AG04450 (cell line): ENCODE measurements around the gene KIF5A. TPM values are rescaled to one million over a fixed set of nuclear protein-coding genes. Genes with fewer than 3 reads are reported as not detected.
A peak's percentile ranks its signal among the peaks of the same experiment; 100 is the strongest.

Experiments
- CTCF ChIA-PET: fragments of 300-600, 350-600 bp; formaldehyde crosslinking; extraction: SDS; loops from one replicate; lab custom pipeline; 2022; ENCODE audit warnings: antibody characterized with exemption, inconsistent platforms; lab: Charles Lee
- POLR2A ChIA-PET: fragments of 350-600 bp; formaldehyde crosslinking; extraction: SDS; loops from one replicate; lab custom pipeline; 2021; ENCODE audit warnings: antibody characterized with exemption, inconsistent platforms; lab: Yijun Ruan, JAX
- DNase-seq: peaks from one replicate; pipeline ENCODE4 v3.0.0-alpha.2; 2011; ENCODE audit warnings: low read depth, low spot score
- H3K27ac ChIP-seq: one replicate; pipeline ENCODE4 v1.5.1; 2012; ENCODE audit warnings: low read depth, low read length, control low read depth
- H3K27me3 ChIP-seq: one replicate; pipeline ENCODE4 v1.6.0; 2012; ENCODE audit warnings: low read length; ENCODE audit not compliant: control insufficient read depth, insufficient read depth
- H3K4me3 ChIP-seq: 2 replicates; pipeline ENCODE4 v1.5.1; 2011; ENCODE audit warnings: mild to moderate bottlenecking, low read depth, low read length, control low read depth
- H3K9me3 ChIP-seq: 2 replicates; pipeline ENCODE4 v1.5.1; 2012; ENCODE audit warnings: low read length; ENCODE audit not compliant: control insufficient read depth, insufficient read depth
- polyA plus RNA-seq: library from polyadenylated mRNA; depleted of rRNA; stranded (reverse); fragments of >200 nt; gene quantifications from 2 replicates; pipeline ENCODE4 v1.2.3, GENCODE V29; 2011
- TF ChIP-seq, protein P1 (sequence below): IDR thresholded peaks from 2 replicates; pipeline ENCODE4 v1.5.1; 2011; ENCODE audit warnings: low read depth, low read length, control low read depth, inconsistent platforms

The KIF5A gene
- polyA plus RNA-seq, 1 experiment: 0.45 TPM

DNA sequence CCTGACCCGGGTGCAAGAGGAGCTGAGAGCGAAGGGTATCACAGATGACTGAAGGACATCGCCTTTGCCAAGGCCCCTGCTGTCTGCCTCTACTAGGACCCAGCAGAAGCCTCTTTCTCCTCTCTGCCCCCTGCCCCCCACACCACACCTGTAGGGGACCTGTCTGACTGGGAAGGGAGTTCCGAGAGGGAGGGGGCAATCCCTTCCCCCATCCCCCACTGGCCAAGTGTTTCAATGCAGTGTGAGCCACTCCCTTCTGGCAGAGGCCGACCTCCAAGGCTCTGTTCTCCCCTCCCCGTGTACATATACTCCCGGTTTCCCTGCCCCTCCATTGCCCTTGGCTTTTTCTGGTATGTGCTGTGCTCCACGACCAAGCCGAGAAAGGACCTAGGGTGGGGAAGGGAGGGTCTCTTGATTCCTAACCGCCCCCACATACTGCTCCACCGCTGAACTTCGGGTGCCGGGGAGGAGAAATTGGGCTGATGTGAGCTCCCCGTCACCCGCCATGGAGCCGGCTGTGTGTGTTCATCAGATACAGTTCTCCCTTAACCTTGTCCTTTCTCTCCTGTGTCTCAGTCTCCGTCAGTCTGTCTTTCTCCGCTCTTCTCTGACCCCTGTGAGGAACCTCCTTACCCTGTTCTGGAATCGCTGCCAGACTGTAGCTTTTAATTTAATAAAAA is 59.4 kb downstream of the KIF5A start:
- H3K27me3 ChIP-seq: no peaks in the 10 kb centered on the region
- POLR2A ChIA-PET: no interaction called here
- H3K4me3 ChIP-seq: no peak overlapping the region
- TF ChIP-seq, protein P1, sequence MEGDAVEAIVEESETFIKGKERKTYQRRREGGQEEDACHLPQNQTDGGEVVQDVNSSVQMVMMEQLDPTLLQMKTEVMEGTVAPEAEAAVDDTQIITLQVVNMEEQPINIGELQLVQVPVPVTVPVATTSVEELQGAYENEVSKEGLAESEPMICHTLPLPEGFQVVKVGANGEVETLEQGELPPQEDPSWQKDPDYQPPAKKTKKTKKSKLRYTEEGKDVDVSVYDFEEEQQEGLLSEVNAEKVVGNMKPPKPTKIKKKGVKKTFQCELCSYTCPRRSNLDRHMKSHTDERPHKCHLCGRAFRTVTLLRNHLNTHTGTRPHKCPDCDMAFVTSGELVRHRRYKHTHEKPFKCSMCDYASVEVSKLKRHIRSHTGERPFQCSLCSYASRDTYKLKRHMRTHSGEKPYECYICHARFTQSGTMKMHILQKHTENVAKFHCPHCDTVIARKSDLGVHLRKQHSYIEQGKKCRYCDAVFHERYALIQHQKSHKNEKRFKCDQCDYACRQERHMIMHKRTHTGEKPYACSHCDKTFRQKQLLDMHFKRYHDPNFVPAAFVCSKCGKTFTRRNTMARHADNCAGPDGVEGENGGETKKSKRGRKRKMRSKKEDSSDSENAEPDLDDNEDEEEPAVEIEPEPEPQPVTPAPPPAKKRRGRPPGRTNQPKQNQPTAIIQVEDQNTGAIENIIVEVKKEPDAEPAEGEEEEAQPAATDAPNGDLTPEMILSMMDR: no peak
- no peaks in the 10 kb centered on the region; the same call in 1 of the 2 replicates for H3K9me3 ChIP-seq
- CTCF ChIA-PET: interaction anchor here (0.6 kb wide), 1 partner anchor 19 kb away, joined by 6 read pairs; no protein-coding TSS in a partner anchor
- no peak for DNase-seq
- H3K27ac ChIP-seq: no peak overlapping the region

DNA sequence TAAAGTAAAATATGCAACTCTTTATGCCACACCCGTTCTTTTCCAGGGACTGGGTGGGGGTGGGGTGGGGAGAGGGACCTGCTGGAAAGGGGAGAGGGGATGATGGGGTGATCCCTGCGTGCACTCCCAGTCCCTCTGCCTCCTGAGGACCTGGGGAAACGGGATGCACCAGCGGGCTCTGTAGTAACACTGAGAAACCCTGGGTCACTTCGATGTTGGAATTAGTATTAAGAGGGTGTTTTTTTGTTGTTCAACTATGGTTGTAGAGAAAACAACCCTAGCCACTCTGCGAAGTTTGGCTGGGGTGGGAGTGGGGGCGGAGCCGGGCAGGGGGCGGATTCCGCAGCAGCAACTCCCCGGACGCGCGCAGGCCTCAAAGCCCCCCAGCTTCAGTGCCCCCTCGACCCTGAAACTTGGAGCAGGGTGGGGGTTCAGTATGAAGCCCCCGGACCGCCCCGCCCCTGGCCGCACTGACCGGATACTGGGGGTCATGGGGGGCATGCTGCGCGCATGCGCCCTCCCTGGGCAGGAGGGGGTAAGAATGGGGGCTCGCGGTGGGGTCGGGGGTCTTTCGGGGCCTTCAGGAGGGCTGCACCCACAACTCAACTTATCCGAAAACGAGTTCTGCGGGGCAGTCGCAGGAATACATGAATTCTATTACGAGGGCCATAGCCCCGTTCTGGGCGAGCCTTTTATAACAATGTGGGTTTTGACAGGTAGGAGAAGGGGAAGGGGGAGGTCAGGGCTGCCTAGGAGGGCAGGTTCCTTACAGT is 60.1 kb downstream of the KIF5A start:
- Histone ChIP-seq H3K27me3 (no peaks in the 10 kb centered on the region), H3K4me3 (no peak overlapping the region), H3K27ac (no peak overlapping the region), H3K9me3 (no peaks in the 10 kb centered on the region; the same call in 1 of the 2 replicates)
- POLR2A ChIA-PET: interaction anchor here (1.4 kb wide), 1 partner anchor 89 kb away, joined by 7 read pairs; the partner anchor contains the start of gene DDIT3
- CTCF ChIA-PET: interaction anchor here (0.6 to 1.4 kb wide), 2 partner anchors 11 to 20 kb away, joined by 3 to 6 read pairs; no protein-coding TSS in a partner anchor
- no peak for DNase-seq
- TF ChIP-seq, protein P1: no peak

DNA sequence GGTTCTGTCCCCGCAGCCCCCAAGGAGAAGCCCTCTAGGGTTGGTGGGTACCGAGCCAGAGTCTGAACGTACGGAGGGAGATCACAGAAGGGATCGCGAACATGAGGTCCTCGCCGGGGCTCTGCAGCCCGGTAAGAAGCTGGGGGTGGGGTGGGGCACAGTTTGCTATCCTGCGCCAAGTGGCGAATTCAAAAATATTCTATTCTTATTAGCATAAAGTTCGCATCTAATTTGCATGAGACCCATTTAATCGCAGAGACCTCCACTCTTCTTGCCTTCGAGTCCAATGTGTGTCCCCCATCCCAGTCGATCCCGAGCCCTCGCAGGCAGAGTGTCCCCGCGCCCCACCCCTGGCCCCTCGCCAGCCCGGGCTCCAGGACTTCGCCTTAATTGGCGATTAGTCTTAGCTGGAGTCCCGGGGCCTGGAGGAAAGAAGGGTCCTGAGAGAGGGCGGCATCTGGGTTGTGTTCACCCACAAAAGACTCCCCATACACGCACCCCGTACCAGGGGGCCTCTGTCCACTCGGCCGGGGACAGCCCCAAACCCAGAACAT is 60.8 kb downstream of the KIF5A start:
- POLR2A ChIA-PET: interaction anchor here (0.6 to 1.4 kb wide), 7 partner anchors 10 to 115 kb away, joined by 3 to 8 read pairs (median 4); partner anchors contain the start of gene DDIT3
- CTCF ChIA-PET: interaction anchor here (1.1 to 1.4 kb wide), 2 partner anchors 10 to 115 kb away, joined by 3 read pairs; no protein-coding TSS in a partner anchor

DNA sequence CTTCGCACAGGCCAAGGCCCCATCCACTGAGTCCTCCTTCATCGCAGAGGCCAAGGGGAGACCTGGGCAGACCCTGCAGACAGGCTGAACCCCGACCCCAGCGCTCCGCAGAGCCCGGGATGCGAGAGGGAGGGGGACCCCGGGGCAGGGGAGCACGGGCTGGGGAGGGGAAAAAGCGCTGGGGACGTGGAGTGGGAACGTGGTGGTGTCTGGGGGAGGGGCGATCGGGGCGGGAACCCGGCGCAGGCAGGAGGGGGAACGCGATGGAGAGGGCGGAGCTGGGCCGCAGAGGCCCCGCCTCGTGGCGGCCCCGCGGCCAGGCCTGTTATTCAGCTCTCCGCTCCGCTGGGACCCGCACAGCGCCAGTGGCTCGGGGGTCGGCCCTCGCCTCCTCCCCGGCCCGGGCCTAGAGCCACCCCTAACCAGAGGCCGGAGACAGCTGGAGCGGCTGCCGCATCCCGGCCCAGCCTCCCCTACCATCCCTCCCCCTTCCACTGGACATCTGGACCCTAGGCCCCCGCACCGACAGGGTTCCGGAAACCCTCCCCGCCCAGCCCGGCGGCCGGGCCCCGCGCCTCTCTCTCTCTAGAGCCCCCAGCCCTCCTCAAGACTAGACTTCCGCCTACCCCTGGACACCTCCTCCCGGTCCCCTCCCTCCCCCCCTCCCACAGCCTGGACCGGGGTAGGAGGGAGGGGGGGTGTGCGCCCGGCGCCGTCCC is 61.4 kb downstream of the KIF5A start, which contains the start of gene ARHGEF25:
Gene ARHGEF25, plus strand, starts transcription at position 328 of the 719 bp plus-strand sequence. CDS start 460 bp downstream, outside the sequence.
- Histone ChIP-seq H3K27ac (no peak within 1 kb of the TSS), H3K27me3 (no peaks in the 10 kb centered on the region), H3K9me3 (no peaks in the 10 kb centered on the region; the same call in 1 of the 2 replicates), H3K4me3 (peak within 1 kb of the TSS; percentile 71)
- ChIA-PET CTCF (interaction anchor here (0.6 to 1.4 kb wide), 3 partner anchors 10 to 115 kb away, joined by 3 read pairs; no protein-coding TSS in a partner anchor), POLR2A (interaction anchor here (0.6 to 1.4 kb wide), 7 partner anchors 9 to 115 kb away, joined by 3 to 8 read pairs (median 4); partner anchors contain the start of gene DDIT3)
- no peak for DNase-seq
- TF ChIP-seq, protein P1: no peak

More for the DNA sequence above, 60.8 kb downstream of the KIF5A start:
- Histone ChIP-seq H3K27ac (no peak overlapping the region), H3K9me3 (no peaks in the 10 kb centered on the region; the same call in 1 of the 2 replicates), H3K4me3 (peak overlapping the region; percentile 71), H3K27me3 (no peaks in the 10 kb centered on the region)
- DNase-seq: no peak
- TF ChIP-seq, protein P1: no peak
